HL-60/S4 treated with retinoic acid at 250 ng/mL for 4 days and 3 days (cell line): ENCODE measurements around the gene ZNF526.

ENCODE experiments used
- in situ Hi-C: fragments of 300-500 bp; cut with MboI; formaldehyde crosslinking; loops from 2 replicates; pipeline ENCODE4 v1.7.0; 2022; ENCODE audit warnings: low sequenced_read_pairs

Gene ZNF526

DNA sequence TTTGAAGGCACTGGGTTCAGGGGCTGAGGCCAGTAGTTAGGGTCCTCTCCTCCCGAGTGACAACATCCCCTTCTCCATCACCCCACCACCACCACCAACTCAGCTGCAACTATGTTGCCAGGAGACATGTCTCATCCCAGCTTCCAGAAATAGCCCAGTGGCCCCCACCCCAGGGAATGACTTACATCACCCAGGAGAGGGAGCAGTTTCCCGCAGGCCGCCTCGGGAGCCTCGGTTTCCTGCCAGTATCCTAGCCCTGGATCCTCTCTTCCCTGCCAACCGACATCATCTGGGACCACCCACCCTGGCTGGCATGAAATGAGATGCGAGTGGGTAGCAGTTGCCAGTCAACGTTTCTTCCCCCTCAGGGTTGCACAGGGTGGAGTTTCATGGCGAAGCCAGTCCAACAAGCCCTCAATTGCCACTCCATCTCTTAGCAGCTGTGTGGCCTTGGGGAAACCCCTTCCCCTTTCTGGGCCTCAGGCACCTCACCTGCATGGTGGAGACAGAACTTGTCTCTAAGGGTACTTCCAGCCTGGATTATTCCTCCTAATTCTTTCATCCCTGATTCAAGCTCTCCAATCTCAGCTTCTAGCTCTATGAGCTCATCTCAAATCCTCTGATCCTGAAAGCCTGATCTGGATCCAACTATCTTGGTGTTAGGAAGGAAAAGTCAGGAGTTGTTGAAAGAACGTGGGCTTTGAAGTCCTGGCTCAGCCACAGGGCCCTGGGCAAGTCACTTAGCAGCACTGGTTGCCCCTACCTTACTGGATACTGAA lies 26.2 kb downstream of the ZNF526 start:
- in situ Hi-C loops, result no loop called here

GRCh38 chr19:42246922-42247639 lies 27.0 kb downstream of the ZNF526 start:
- in situ Hi-C loops, result no loop called here

GRCh38 chr19:42247640-42248199 lies 27.6 kb downstream of the ZNF526 start:
- in situ Hi-C loops, result no loop called here

GRCh38 chr19:42248270-42249148 lies 28.4 kb downstream of the ZNF526 start:
- in situ Hi-C loops, result no loop called here

GRCh38 chr19:42249149-42249750 lies 29.1 kb downstream of the ZNF526 start:
- in situ Hi-C loops, result no loop called here

- in situ Hi-C loops, result no loop called here
These were observed 29.7 kb downstream of the ZNF526 start for GRCh38 chr19:42249769-42250168.

GRCh38 chr19:42250183-42250665 lies 30.1 kb downstream of the ZNF526 start:
- in situ Hi-C loops, result no loop called here

DNA sequence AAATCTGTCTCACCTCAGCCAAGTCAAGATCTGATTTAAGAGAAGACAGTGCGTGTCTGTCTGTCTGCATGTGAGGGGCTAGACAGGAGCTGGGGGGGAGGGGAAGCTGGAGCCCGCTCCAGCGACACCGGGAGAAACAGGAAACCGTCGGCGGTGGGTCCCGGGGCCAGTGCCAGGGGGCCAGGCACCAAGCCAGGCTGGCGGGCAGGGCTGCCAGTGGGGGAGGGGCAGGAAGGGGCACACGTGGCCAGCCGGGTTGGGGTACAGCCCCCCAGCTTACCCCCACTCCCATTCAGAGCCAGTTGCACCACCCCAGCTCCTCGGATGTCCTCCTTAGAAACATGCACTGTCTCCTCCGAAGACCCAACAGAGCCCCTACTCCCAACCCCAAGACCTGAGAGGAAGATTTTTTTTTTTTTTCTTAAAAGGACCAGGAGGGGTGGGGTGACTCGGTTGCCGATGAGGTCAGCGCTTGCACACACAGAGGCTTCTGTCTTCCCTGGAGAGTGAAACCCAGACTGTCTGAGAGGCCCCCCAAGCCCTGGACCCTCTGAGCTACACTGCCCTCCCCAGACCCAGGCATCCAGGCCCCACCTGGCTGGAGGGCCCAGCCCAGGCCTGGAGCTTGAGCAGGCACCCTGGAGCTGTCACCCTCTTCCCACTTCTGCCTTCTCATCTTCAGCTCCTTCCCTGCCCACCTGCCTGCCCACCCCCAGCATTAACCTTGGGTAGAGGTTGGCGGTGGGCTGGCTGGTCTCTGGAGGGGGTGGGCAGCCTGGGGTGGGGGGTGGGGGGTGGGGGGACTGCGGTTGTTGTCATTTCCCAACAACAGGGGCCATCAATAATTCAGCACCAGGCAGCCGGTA lies 30.8 kb downstream of the ZNF526 start:
- in situ Hi-C loops, result no loop called here

DNA sequence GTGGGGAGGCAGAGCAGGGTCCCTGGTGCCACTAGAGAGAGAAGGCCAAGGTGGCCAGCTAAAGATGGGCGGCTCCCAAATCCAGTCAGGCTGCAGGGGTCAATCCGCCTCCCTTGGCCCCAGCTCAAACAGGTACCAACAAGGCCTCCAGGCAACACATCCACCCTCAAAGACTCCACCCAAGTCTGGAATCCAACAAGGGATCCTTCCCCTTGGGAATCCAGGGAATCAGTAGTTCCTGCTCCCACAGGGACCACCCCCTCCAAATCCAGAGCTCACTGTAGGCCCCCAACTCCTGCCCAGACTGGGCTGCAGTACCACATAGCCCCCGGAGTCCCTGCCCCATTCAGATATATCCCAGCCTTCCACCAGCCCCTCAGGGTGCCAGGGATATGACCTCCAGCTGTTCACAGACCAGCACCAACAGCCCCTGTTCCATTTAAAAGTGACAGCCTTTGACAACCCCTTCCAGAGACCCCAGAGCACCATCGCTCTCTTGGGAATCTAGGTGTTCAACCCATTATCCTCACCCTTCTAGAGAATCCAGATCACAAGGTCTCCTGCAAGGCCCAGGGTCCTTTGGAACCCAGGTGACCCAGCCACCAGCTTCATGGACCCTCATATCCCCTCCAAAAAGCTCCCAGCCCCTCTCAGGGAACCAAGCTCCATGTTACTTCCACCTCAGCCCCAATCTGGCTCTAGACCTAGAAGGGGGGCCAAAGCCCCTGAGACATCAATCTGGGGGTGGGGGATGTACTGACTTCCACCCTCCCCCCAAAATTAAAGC lies 31.7 kb downstream of the ZNF526 start:
- in situ Hi-C loops, result no loop called here

DNA sequence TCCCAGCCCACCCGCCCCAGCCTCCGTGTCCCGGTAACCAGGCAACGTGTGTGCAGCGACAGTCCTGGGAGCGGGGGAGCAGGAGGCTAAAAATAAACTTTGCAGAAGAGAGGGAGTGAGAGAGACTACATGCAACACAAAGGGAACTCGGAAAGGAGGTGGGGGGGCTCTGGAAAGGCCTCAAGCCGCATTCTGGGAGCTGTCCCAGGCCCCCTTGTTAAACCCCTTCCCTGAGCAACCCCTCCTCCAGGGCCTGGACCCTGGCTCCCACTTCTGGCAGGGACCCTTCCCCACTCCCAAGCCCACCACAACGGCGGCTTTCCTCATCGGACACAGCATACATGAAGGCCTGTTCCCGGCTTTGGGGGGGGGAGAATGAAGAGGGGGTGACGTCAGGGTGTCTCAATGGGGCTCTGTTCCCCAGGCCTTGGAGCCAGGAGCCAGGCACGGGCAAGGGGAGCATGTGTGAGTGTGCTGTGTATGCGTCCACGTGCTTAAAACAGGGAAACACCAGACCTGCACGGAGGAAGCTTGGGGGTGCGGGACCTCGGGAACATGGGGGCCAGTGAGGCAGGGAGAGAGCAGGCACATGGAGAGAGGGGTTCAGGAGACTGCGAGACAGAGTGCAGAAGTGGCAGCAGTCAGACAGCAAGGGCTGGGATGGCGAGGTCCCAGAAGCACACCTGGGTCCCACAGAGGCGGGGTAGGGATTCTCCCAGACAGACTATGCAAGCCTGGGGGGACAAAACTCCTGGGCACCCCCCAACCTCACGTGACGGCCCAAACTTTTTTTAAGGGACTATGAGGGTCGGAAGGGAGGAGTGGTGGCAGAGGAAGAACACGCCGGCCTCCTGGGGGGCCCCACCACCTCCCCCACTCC lies 32.5 kb downstream of the ZNF526 start:
- in situ Hi-C loops, result no loop called here

GRCh38 chr19:42253245-42254088 lies 33.4 kb downstream of the ZNF526 start:
- in situ Hi-C loops, result no loop called here

DNA sequence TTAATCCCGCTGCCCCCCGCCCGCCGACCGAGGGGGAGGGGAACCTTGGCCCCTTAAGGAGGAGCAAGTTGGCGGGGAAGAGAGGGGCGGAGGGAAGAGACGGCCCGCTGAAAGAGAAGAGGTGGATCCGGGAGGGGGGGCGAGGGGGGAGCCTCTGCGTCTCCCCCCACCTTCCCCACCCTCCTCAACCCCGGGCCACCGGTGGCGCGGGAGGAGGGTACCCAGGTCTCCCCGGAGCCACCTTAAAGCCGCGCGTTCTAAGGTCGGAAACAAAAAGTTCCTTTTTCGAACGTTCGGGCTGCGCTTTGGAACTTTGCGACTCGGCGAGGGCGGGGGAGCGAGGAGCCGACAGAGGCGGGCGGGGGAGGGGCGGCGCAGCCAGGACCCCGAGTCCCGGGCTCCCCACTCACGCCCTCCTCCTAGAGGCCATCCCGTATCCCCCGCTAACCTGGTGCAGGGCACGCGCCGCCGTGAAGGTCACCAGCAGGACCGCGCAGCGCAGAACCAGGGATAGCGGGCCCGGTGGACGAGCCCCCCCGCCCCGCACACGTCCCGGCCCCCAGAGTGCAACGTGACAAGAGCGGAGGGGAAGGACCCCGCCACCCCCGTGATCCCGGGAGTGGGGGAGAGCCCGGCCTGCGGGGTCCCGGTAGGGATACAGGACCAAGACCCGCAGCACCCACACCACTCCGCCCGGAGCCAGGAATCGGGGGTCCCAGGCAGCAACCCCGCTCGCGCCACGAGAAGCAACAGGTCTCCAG lies 34.2 kb downstream of the ZNF526 start:
- in situ Hi-C loops, result no loop called here

DNA sequence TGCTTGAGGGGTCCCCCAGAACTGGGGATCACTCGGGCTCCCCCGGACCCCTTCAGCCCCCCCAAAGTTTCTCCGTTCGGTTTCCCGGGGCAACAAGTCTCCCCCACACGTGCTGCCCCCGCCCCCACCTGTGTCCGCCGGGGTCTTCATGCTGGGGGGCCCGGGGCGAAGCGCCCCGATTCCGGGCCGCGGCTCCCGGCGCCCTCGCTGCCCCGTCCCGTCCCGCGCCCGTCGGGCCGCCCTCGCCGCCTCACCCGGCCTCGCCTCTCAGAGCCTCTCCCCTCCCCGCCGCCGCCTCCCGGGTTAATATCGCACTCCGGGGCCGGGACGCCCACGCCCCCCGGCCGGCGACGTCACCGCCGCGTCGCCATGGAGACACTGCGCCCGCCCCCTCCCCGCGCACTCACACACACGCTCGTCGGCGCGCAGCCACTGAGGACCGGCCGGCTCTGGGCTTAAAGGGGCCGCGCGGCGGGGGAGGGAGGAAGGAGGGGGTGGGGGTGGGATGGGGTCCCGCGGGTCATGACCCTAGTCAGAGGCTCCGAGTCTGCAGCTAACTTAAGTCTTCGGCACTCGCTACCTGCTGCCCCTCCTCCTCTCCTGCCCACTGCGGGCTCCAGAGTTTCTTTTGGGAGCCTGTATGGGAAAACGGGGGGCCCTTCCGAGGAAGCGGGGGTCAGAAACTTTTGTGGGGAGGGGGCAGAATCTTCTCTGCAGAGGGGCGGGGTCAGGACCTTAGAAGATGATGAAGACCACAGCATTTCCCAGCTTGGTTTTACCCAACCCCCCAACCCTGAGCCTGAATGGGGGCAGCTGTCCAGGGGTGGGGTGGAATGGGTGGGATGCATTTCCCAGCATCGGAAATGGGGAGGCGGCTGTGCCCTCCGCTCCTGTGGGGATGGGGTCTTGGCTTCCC lies 35.0 kb downstream of the ZNF526 start, which contains the start of gene ERF:
TSS of gene ERF (minus strand) at position 279 of the 916 bp plus-strand sequence. CDS start at position 150, 129 bp downstream.
- in situ Hi-C loops, result no loop called here

DNA sequence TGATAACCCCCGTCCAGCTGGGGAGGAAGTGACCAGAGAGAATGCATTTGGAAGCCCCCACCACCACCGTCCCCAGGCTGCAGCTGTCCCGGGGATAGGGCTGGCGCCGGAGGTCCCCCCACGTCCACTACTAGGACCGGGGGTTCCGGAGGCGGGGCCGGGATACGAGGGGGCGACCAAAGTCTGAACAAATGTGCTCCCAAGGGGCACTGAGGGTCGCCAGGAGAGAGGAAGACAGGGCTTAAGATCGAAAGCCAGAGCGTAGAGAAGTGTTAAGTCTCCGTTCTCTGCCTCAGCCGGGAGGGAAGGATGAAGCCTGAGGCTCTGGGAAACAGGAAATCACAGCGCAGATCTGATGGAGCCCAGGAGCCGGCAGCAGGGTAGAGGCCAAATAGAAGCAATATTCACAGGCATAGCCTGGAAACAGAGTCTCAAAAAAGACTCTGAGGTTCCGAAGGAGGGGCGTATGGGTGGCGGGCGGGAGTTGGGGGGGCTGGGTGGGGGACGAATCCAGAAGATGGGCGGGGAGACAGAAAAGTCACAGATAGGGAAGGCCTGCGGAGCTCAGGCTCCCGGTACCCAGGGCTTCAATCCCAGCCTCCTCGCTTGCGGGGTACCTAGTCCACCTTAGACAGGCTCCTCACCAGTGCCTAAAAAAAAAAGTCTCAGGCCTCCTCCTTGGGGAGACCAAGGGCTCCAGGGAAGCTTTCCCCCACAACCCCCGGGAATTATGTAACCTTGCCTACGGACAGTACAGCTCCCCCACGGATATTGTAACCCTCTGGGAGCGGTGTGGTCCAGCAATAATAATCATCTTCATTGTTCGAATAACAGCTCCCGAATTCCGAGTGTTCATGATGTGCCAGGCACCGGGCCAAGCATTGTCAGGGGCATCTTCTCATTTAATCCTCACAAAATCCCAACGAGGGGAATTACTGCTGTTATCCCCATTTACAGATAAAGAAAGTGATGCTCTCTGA lies 35.9 kb downstream of the ZNF526 start:
- in situ Hi-C loops, result no loop called here
